Aorta (tissue), 5 donors: Measurements from ENCODE around the gene GNG4. TPM values are rescaled to one million over a fixed set of nuclear protein-coding genes. Genes with fewer than 3 reads are reported as not detected.

Experiments used
- ATAC-seq: fragments of 200-7000 bp; cut with Tn5 transposase; one replicate; pipeline ENCODE4 v1.9.1; 2022; ENCODE audit warnings: moderate library complexity; ENCODE audit not compliant: low FRiP score
- DNase-seq, 2 donors: peaks; one replicate each; pipeline ENCODE4 v3.0.0-alpha.2; 2020
- H3K27ac ChIP-seq, 2 donors: one replicate each; pipeline ENCODE4 v1.5.1; 2013; ENCODE audit warnings: low read length in 2 of 2, mild to moderate bottlenecking in 2 of 2, moderate library complexity in 2 of 2, control low read depth in 1 of 2, inconsistent platforms in 1 of 2, low read depth in 1 of 2
- H3K27me3 ChIP-seq, 2 donors: one replicate each; pipeline ENCODE4 v1.6.1; 2013; ENCODE audit warnings: control low read depth in 1 of 2, low read length in 1 of 2, mild to moderate bottlenecking in 1 of 2, moderate library complexity in 1 of 2; ENCODE audit not compliant: insufficient read depth in 2 of 2, control insufficient read depth in 1 of 2
- H3K36me3 ChIP-seq, 2 donors: one replicate each; pipeline ENCODE4 v1.6.1; 2013; ENCODE audit warnings: control low read depth in 1 of 2, low read length in 1 of 2, mild to moderate bottlenecking in 1 of 2; ENCODE audit not compliant: insufficient read depth in 2 of 2, control insufficient read depth in 1 of 2
- H3K4me1 ChIP-seq, 2 donors: one replicate each; pipeline ENCODE4 v1.6.1; 2013; ENCODE audit warnings: low read length in 2 of 2, control low read depth in 1 of 2, mild to moderate bottlenecking in 1 of 2, moderate library complexity in 1 of 2; ENCODE audit not compliant: insufficient read depth in 2 of 2, control insufficient read depth in 1 of 2
- H3K4me3 ChIP-seq, 2 donors: one replicate each; pipeline ENCODE4 v1.5.1; 2013; ENCODE audit warnings: low read length in 2 of 2, control low read depth in 1 of 2, mild to moderate bottlenecking in 1 of 2
- H3K9me3 ChIP-seq: one replicate; pipeline ENCODE4 v1.6.1; 2013; ENCODE audit warnings: mild to moderate bottlenecking, low read length; ENCODE audit not compliant: control insufficient read depth
- WGBS, 2 donors: extraction: QIAGEN DNeasy Blood & Tissue Kit; methylation state at CpG; one replicate each; pipeline ENCODE4 v1.1.7; 2013; 5-methylcytosine and 5-hydroxymethylcytosine counted together
- intact Hi-C, 2 donors: fragments of 100-400 bp; cut with DNase I; formaldehyde crosslinking; loops; one replicate each; pipeline versions ENCODE4 v1.14.2 to v1.15.0; 2022
- polyA plus RNA-seq, 2 donors: library from polyadenylated mRNA; stranded (reverse); fragments of 200-250 nt; gene quantifications; one replicate each; pipeline ENCODE4 v1.2.3, GENCODE V29; 2013
- total RNA-seq, 2 donors: library from RNA; stranded (reverse); fragmentation: NEBNext Ultra II Directional; extraction: Animal tissue kit (Norgen Biotek cat#: 25700); gene quantifications; one replicate each; pipeline ENCODE4 v1.2.1, GENCODE V29; 2021
- donor health status: healthy with polysubstance abuse.
- donor health status: Bipolar disorder and iron deficiency.
- donor health status: DM: no; HTN: no; CAD: no.
- donor health status: DM: no; HTN: no; CAD: no.
- donor health status: DM: yes; HTN: yes; CAD: no.

GNG4 gene
- total and polyA plus RNA-seq, 4 donors: 0.23 to 4.4 (median 0.62) TPM

- no peak for DNase-seq
- Histone ChIP-seq H3K4me1 (no peaks in the 10 kb centered on the region), H3K36me3 (no peaks in the 10 kb centered on the region), H3K27me3 (no peaks in the 10 kb centered on the region), H3K4me3 (no peak overlapping the region), H3K27ac (no peak overlapping the region), H3K9me3 (peaks cover 2% of the 10 kb centered on the region)
- intact Hi-C loops: no loop called here
- 84 to 89% methylated on average over 3 of the region's 3 CpGs for whole genome bisulfite sequencing, 2 donors
- ATAC-seq: no peak
These were observed 78.1 kb downstream of the GNG4 start for GRCh38 chr1:235571482-235571881.

GRCh38 chr1:235567812-235568503 lies 81.6 kb downstream of the GNG4 start:
- H3K36me3 ChIP-seq: no peaks in the 10 kb centered on the region
- H3K9me3 ChIP-seq: peaks cover 7% of the 10 kb centered on the region
- no peaks in the 10 kb centered on the region for H3K4me1 ChIP-seq
- no peak for ATAC-seq
- 72 to 78% methylated on average over 7 of the region's 7 CpGs for WGBS, 2 donors
- intact Hi-C loops: no loop called here
- DNase-seq: no peak
- H3K27me3 ChIP-seq: no peaks in the 10 kb centered on the region
- no peak overlapping the region for H3K4me3 ChIP-seq
- H3K27ac ChIP-seq: no peak overlapping the region

GRCh38 chr1:235566084-235566483 lies 83.5 kb downstream of the GNG4 start:
- Histone ChIP-seq H3K9me3 (peaks cover 8% of the 10 kb centered on the region), H3K27ac (no peak overlapping the region), H3K4me3 (no peak overlapping the region), H3K36me3 (no peaks in the 10 kb centered on the region), H3K4me1 (no peaks in the 10 kb centered on the region), H3K27me3 (no peaks in the 10 kb centered on the region)
- ATAC-seq (no peak), DNase-seq (no peak)
- intact Hi-C loops: no loop called here
- 52 to 59% methylated on average over 8 of the region's 8 CpGs for WGBS, 2 donors

- H3K27me3 ChIP-seq: no peaks in the 10 kb centered on the region
- 76 to 91% methylated on average over 1 of the region's 1 CpG for WGBS, 2 donors
- H3K36me3 ChIP-seq: no peaks in the 10 kb centered on the region
- H3K9me3 ChIP-seq: peaks cover 8% of the 10 kb centered on the region
- no peak overlapping the region for H3K4me3 ChIP-seq
- DNase-seq: no peak
- no peak for ATAC-seq
- H3K27ac ChIP-seq: no peak overlapping the region
- H3K4me1 ChIP-seq: no peaks in the 10 kb centered on the region
- intact Hi-C loops: no loop called here
These were observed 86.0 kb downstream of the GNG4 start for GRCh38 chr1:235563513-235564061.

- ATAC-seq (no peak), DNase-seq (no peak)
- Histone ChIP-seq H3K9me3 (peaks cover 8% of the 10 kb centered on the region), H3K27me3 (no peaks in the 10 kb centered on the region), H3K4me3 (no peak overlapping the region), H3K27ac (no peak overlapping the region), H3K4me1 (no peaks in the 10 kb centered on the region), H3K36me3 (no peaks in the 10 kb centered on the region)
- intact Hi-C loops: no loop called here
These were observed 87.0 kb downstream of the GNG4 start for GRCh38 chr1:235562589-235562988.

- H3K9me3 ChIP-seq: peaks cover 3% of the 10 kb centered on the region
- H3K4me3 ChIP-seq: no peak overlapping the region
- H3K27me3 ChIP-seq: no peaks in the 10 kb centered on the region
- no peaks in the 10 kb centered on the region for H3K4me1 ChIP-seq
- ATAC-seq: no peak
- WGBS, 2 donors: 67 to 72% methylated on average over 6 of the region's 6 CpGs
- no peak overlapping the region for H3K27ac ChIP-seq
- intact Hi-C loops: no loop called here
- no peak for DNase-seq
- H3K36me3 ChIP-seq: no peaks in the 10 kb centered on the region
These were observed 90.9 kb downstream of the GNG4 start for GRCh38 chr1:235558621-235559169.

GRCh38 chr1:235557495-235557894 lies 92.1 kb downstream of the GNG4 start:
- WGBS, 2 donors: 76 to 79% methylated on average over 8 of the region's 8 CpGs
- ATAC-seq (no peak), DNase-seq (no peak)
- H3K9me3 ChIP-seq: peaks cover 2% of the 10 kb centered on the region
- intact Hi-C loops: no loop called here
- H3K27me3 ChIP-seq: no peaks in the 10 kb centered on the region
- H3K4me1 ChIP-seq: no peaks in the 10 kb centered on the region
- H3K36me3 ChIP-seq: no peaks in the 10 kb centered on the region
- H3K4me3 ChIP-seq: no peak overlapping the region
- no peak overlapping the region for H3K27ac ChIP-seq

- WGBS, 2 donors: 93% methylated on average over 11 of the region's 11 CpGs
These were observed 92.8 kb downstream of the GNG4 start for GRCh38 chr1:235556807-235557206.

GRCh38 chr1:235553112-235553551 lies 96.5 kb downstream of the GNG4 start:
- no peaks in the 10 kb centered on the region for H3K4me1 ChIP-seq
- no peaks in the 10 kb centered on the region for H3K36me3 ChIP-seq
- H3K27ac ChIP-seq: no peak overlapping the region
- H3K27me3 ChIP-seq: no peaks in the 10 kb centered on the region
- H3K4me3 ChIP-seq: no peak overlapping the region
- WGBS, 2 donors: 87 to 94% methylated on average over 5 of the region's 5 CpGs
- intact Hi-C loops: no loop called here
- no peak for ATAC-seq
- no peak for DNase-seq
- H3K9me3 ChIP-seq: peaks cover 2% of the 10 kb centered on the region

More at GRCh38 chr1:235556807-235557206, 92.8 kb downstream of the GNG4 start:
- Histone ChIP-seq H3K9me3 (peaks cover 2% of the 10 kb centered on the region), H3K27me3 (no peaks in the 10 kb centered on the region), H3K36me3 (no peaks in the 10 kb centered on the region), H3K4me1 (no peaks in the 10 kb centered on the region), H3K27ac (no peak overlapping the region), H3K4me3 (no peak overlapping the region)
- intact Hi-C loops: no loop called here
- ATAC-seq (no peak), DNase-seq (no peak)
